GM21423 (cell line): ENCODE results near the gene BOD1.

Experiments
- ATAC-seq: cut with Tn5 transposase; IDR thresholded peaks from one replicate; pipeline ENCODE4 v1.9.1; 2021; ENCODE audit warnings: mild to moderate bottlenecking, moderate library complexity; ENCODE audit not compliant: unreplicated experiment

BOD1 gene

GRCh38 chr5:173616577-173617118, at the start of gene BOD1:
BOD1 (minus strand) TSS chr5:173616650; CDS start chr5:173616436, 214 bp downstream.
- peak; percentile 96 for ATAC-seq

- no peak for ATAC-seq
These were observed 48.9 kb upstream of the BOD1 start for GRCh38 chr5:173665326-173665725.

GRCh38 chr5:173664154-173664526, 47.7 kb upstream of the BOD1 start:
- ATAC-seq = no peak

GRCh38 chr5:173663352-173664153, 47.1 kb upstream of the BOD1 start:
- no peak for ATAC-seq

- ATAC-seq = no peak
These were observed 46.3 kb upstream of the BOD1 start for GRCh38 chr5:173662581-173663351.

- ATAC-seq = no peak
These were observed 44.2 kb upstream of the BOD1 start for GRCh38 chr5:173660481-173661280.

GRCh38 chr5:173659423-173659822, 43.0 kb upstream of the BOD1 start:
- ATAC-seq = no peak

GRCh38 chr5:173657741-173658356, 41.4 kb upstream of the BOD1 start:
- no peak for ATAC-seq

- ATAC-seq = no peak
These were observed 38.8 kb upstream of the BOD1 start for GRCh38 chr5:173655196-173655797.

- no peak for ATAC-seq
These were observed 37.5 kb upstream of the BOD1 start for GRCh38 chr5:173653822-173654523.

- ATAC-seq = no peak
These were observed 31.9 kb upstream of the BOD1 start for GRCh38 chr5:173648308-173648866.

- ATAC-seq = no peak
These were observed 30.2 kb upstream of the BOD1 start for GRCh38 chr5:173646692-173647091.

- ATAC-seq = no peak
These were observed 29.6 kb upstream of the BOD1 start for GRCh38 chr5:173645890-173646574.

GRCh38 chr5:173645437-173645807, 29.0 kb upstream of the BOD1 start:
- ATAC-seq = no peak

GRCh38 chr5:173644673-173645436, 28.4 kb upstream of the BOD1 start:
- ATAC-seq = no peak

- peak; percentile 58 for ATAC-seq
These were observed 27.5 kb upstream of the BOD1 start for GRCh38 chr5:173643964-173644363.

- ATAC-seq = no peak
These were observed 26.5 kb upstream of the BOD1 start for GRCh38 chr5:173642895-173643481.
